GM23338 (cell line): ENCODE results near the gene PTRHD1. TPM values are rescaled to one million over a fixed set of nuclear protein-coding genes. Genes with fewer than 3 reads are reported as not detected.

Experiments used
- ATAC-seq: fragments of 200-7000 bp; cut with Tn5 transposase; 3 replicates; pipeline ENCODE4 v1.9.1; 2020
- DNase-seq: peaks from one replicate; pipeline ENCODE4 v3.0.0-alpha.2; 2015; ENCODE audit warnings: low spot score
- H2AFZ ChIP-seq: fragments of 200-600 bp; sonication (generic); 2 replicates; pipeline ENCODE4 v1.8.0; 2016; ENCODE audit warnings: antibody characterized with exemption, mild to moderate bottlenecking, moderate library complexity
- H3F3A ChIP-seq: fragments of 200-600 bp; sonication (generic); replicated peaks from 2 replicates; pipeline ENCODE4 v1.8.0; 2017; ENCODE audit warnings: antibody characterized with exemption, mixed run types, low read depth
- H3K27ac ChIP-seq: fragments of 200-600 bp; sonication (generic); 2 replicates; pipeline ENCODE4 v1.6.1; 2016; ENCODE audit warnings: low read depth
- H3K27me3 ChIP-seq: fragments of 200-600 bp; sonication (generic); 2 replicates; pipeline ENCODE4 v1.8.0; 2016; ENCODE audit warnings: mild to moderate bottlenecking, mixed run types, moderate library complexity; ENCODE audit not compliant: insufficient read depth
- H3K36me3 ChIP-seq: fragments of 200-600 bp; sonication (generic); 2 replicates; pipeline ENCODE4 v1.8.0; 2016; ENCODE audit warnings: mild to moderate bottlenecking; ENCODE audit not compliant: insufficient read depth
- H3K4me1 ChIP-seq: fragments of 200-600 bp; sonication (generic); 2 replicates; pipeline ENCODE4 v1.8.0; 2016; ENCODE audit warnings: mild to moderate bottlenecking, moderate library complexity; ENCODE audit not compliant: insufficient read depth
- H3K4me2 ChIP-seq: fragments of 200-600 bp; sonication (generic); 2 replicates; pipeline ENCODE4 v1.7.1; 2017; ENCODE audit warnings: mixed run types
- H3K4me3 ChIP-seq: fragments of 200-600 bp; sonication (generic); 2 replicates; pipeline ENCODE4 v1.6.1; 2016; ENCODE audit warnings: mixed run types
- H3K79me2 ChIP-seq: fragments of 200-600 bp; sonication (generic); replicated peaks from 2 replicates; pipeline ENCODE4 v1.8.0; 2017; ENCODE audit warnings: mild to moderate bottlenecking; ENCODE audit not compliant: insufficient read depth
- H3K9me2 ChIP-seq: fragments of 200-600 bp; sonication (generic); 2 replicates; pipeline ENCODE4 v1.8.0; 2017; ENCODE audit not compliant: insufficient read depth
- H4K20me1 ChIP-seq: fragments of 200-600 bp; sonication (generic); replicated peaks from 2 replicates; pipeline ENCODE4 v1.8.0; 2017; ENCODE audit warnings: mild to moderate bottlenecking; ENCODE audit not compliant: insufficient read depth
- H3K27ac Mint-ChIP-seq: 2 replicates; pipeline ENCODE4 v1.8.0; 2020; ENCODE audit warnings: inconsistent platforms, mild to moderate bottlenecking, moderate library complexity, mixed read lengths
- H3K27me3 Mint-ChIP-seq: 3 replicates; pipeline ENCODE4 v1.8.0; 2022; ENCODE audit warnings: low read depth, mild to moderate bottlenecking, moderate library complexity, mixed read lengths, inconsistent platforms; ENCODE audit not compliant: insufficient read depth, poor library complexity
- H3K36me3 Mint-ChIP-seq: 3 replicates; pipeline ENCODE4 v1.8.0; 2021; ENCODE audit warnings: low read depth, mild to moderate bottlenecking, inconsistent platforms, moderate library complexity, mixed read lengths
- H3K4me1 Mint-ChIP-seq: 3 replicates; pipeline ENCODE4 v1.8.0; 2020; ENCODE audit warnings: mild to moderate bottlenecking, inconsistent platforms, mixed read lengths
- H3K4me3 Mint-ChIP-seq: 3 replicates; pipeline ENCODE4 v1.8.0; 2021; ENCODE audit warnings: moderate library complexity, mild to moderate bottlenecking, inconsistent platforms, mixed read lengths
- H3K9me3 Mint-ChIP-seq: 3 replicates; pipeline ENCODE4 v1.8.0; 2020; ENCODE audit warnings: moderate library complexity, mild to moderate bottlenecking, inconsistent platforms, mixed read lengths
- EZH2phosphoT487 ChIP-seq: fragments of 200-600 bp; sonication (generic); IDR thresholded peaks from one replicate; pipeline ENCODE4 v1.8.1; 2018; ENCODE audit warnings: antibody characterized with exemption; ENCODE audit not compliant: unreplicated experiment
- STAT1 ChIP-seq: IDR thresholded peaks from one replicate; pipeline ENCODE4 v1.6.1; 2016; ENCODE audit warnings: antibody characterized with exemption; ENCODE audit not compliant: unreplicated experiment
- ZNF114 ChIP-seq: fragments of 250-450 bp; sonication (Bioruptor Pico); IDR thresholded peaks from 2 replicates; pipeline ENCODE4 v1.5.0; 2020; ENCODE audit warnings: mild to moderate bottlenecking, moderate library complexity
- ZNF331 ChIP-seq: fragments of 250-450 bp; sonication (Bioruptor Pico); IDR thresholded peaks from 2 replicates; pipeline ENCODE4 v1.5.0; 2020; ENCODE audit warnings: low read depth, mild to moderate bottlenecking, moderate library complexity
- ZNF462 ChIP-seq: fragments of 250-450 bp; sonication (Bioruptor Pico); IDR thresholded peaks from 2 replicates; pipeline ENCODE4 v1.5.0; 2020; ENCODE audit warnings: mild to moderate bottlenecking, moderate library complexity
- polyA plus RNA-seq: library from polyadenylated mRNA; unstranded; fragments of >200 nt; fragmentation: Nextera tagmentation; extraction: Ambion mirVana; gene quantifications from 2 replicates; pipeline ENCODE4 v1.2.1, GENCODE V29; 2016
- total RNA-seq: library from RNA; depleted of rRNA; stranded (reverse); fragments of >200 nt; shearing (Covaris generic); gene quantifications from 2 replicates; pipeline ENCODE4 v1.2.3, GENCODE V29; 2014
- TF ChIP-seq, protein P1 (sequence below): IDR thresholded peaks from one replicate; pipeline ENCODE4 v1.6.1; 2018; ENCODE audit warnings: antibody characterized with exemption; ENCODE audit not compliant: unreplicated experiment

Gene PTRHD1
- total and polyA plus RNA-seq, 2 experiments from 2014 or later, result 46.9 to 105 TPM

GRCh38 chr2:24766609-24767008 is 26.6 kb downstream of the PTRHD1 start:
- Histone ChIP-seq H3K4me2 (no peak overlapping the region), H3K9me2 (peaks cover 3% of the 10 kb centered on the region; the same call in 1 of the 2 replicates), H3F3A (no peaks in the 10 kb centered on the region), H2AFZ (no peak overlapping the region), H3K27ac (no peak overlapping the region; the same call in 1 of the 2 replicates), H3K79me2 (no peaks in the 10 kb centered on the region), H3K4me1 (no peaks in the 10 kb centered on the region), H4K20me1 (no peaks in the 10 kb centered on the region), H3K4me3 (no peak overlapping the region), H3K36me3 (no peaks in the 10 kb centered on the region), H3K27me3 (no peaks in the 10 kb centered on the region)
- no peaks in the 10 kb centered on the region for H3K4me1 Mint-ChIP-seq
- no peaks in the 10 kb centered on the region for H3K9me3 Mint-ChIP-seq
- no peak for DNase-seq
- peaks cover 3% of the 10 kb centered on the region; the same call in 1 of the 3 replicates for H3K36me3 Mint-ChIP-seq
- H3K4me3 Mint-ChIP-seq, result no peak overlapping the region
- H3K27ac Mint-ChIP-seq, result no peak overlapping the region
- H3K27me3 Mint-ChIP-seq, result peaks cover 5% of the 10 kb centered on the region
- TF ChIP-seq ZNF114 (CRISPR knock-in tag) (no peak), EZH2phosphoT487 (no peak), ZNF331 (CRISPR knock-in tag) (no peak)
- ATAC-seq, result no peak

GRCh38 chr2:24763843-24764242 is 29.3 kb downstream of the PTRHD1 start:
- H3K4me1 ChIP-seq, result no peaks in the 10 kb centered on the region
- DNase-seq (no peak), ATAC-seq (no peak)
- no peaks in the 10 kb centered on the region; the same call in 2 of the 3 replicates for H3K36me3 Mint-ChIP-seq
- no peak overlapping the region for H3K4me3 ChIP-seq
- no peaks in the 10 kb centered on the region for H3F3A ChIP-seq
- H3K27me3 Mint-ChIP-seq, result peaks cover 5% of the 10 kb centered on the region
- no peaks in the 10 kb centered on the region for H3K79me2 ChIP-seq
- H4K20me1 ChIP-seq, result no peaks in the 10 kb centered on the region
- H3K4me1 Mint-ChIP-seq, result no peaks in the 10 kb centered on the region
- TF ChIP-seq STAT1, result no peak
- TF ChIP-seq, protein P1, sequence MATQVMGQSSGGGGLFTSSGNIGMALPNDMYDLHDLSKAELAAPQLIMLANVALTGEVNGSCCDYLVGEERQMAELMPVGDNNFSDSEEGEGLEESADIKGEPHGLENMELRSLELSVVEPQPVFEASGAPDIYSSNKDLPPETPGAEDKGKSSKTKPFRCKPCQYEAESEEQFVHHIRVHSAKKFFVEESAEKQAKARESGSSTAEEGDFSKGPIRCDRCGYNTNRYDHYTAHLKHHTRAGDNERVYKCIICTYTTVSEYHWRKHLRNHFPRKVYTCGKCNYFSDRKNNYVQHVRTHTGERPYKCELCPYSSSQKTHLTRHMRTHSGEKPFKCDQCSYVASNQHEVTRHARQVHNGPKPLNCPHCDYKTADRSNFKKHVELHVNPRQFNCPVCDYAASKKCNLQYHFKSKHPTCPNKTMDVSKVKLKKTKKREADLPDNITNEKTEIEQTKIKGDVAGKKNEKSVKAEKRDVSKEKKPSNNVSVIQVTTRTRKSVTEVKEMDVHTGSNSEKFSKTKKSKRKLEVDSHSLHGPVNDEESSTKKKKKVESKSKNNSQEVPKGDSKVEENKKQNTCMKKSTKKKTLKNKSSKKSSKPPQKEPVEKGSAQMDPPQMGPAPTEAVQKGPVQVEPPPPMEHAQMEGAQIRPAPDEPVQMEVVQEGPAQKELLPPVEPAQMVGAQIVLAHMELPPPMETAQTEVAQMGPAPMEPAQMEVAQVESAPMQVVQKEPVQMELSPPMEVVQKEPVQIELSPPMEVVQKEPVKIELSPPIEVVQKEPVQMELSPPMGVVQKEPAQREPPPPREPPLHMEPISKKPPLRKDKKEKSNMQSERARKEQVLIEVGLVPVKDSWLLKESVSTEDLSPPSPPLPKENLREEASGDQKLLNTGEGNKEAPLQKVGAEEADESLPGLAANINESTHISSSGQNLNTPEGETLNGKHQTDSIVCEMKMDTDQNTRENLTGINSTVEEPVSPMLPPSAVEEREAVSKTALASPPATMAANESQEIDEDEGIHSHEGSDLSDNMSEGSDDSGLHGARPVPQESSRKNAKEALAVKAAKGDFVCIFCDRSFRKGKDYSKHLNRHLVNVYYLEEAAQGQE, result no peak
- TF ChIP-seq ZNF462, result no peak
- H3K27me3 ChIP-seq, result no peaks in the 10 kb centered on the region
- 0 out of 2 replicates have a peak, but pooled peaks cover under 1% of the 10 kb centered on the region for H3K36me3 ChIP-seq
- no peak overlapping the region for H3K27ac ChIP-seq
- no peaks in the 10 kb centered on the region for H3K9me2 ChIP-seq
- H3K4me2 ChIP-seq, result no peak overlapping the region
- H3K4me3 Mint-ChIP-seq, result no peak overlapping the region
- H3K27ac Mint-ChIP-seq, result no peak overlapping the region
- H2AFZ ChIP-seq, result no peak overlapping the region
- H3K9me3 Mint-ChIP-seq, result no peaks in the 10 kb centered on the region
